GM18502 (cell line): ENCODE data around the gene TTC24.
"Not testable (repeated sequence)": the region's sequence is repeated elsewhere in the genome, so short reads cannot be mapped to it uniquely, and the experiment has no call there.

Source experiments
- ATAC-seq: cut with Tn5 transposase; IDR thresholded peaks from one replicate; pipeline ENCODE4 v1.9.1; 2021; ENCODE audit warnings: mild to moderate bottlenecking; ENCODE audit not compliant: unreplicated experiment, poor library complexity

Gene TTC24

GRCh38 chr1:156584813-156585212 is 5.3 kb downstream of the TTC24 start:
- ATAC-seq = no peak

- no peak for ATAC-seq
These were observed 6.8 kb downstream of the TTC24 start for GRCh38 chr1:156586323-156586722.

GRCh38 chr1:156586892-156587477 is 7.5 kb downstream of the TTC24 start:
- no peak for ATAC-seq

GRCh38 chr1:156587927-156588326 is 8.4 kb downstream of the TTC24 start:
- not testable (repeated sequence) for ATAC-seq

GRCh38 chr1:156589546-156589945 is 10.0 kb downstream of the TTC24 start:
- ATAC-seq = no peak

- ATAC-seq = no peak
These were observed 11.0 kb downstream of the TTC24 start for GRCh38 chr1:156590326-156591180.

GRCh38 chr1:156591181-156591431 is 11.6 kb downstream of the TTC24 start:
- ATAC-seq = peak; percentile 15

GRCh38 chr1:156591432-156592157 is 12.1 kb downstream of the TTC24 start, which contains the start of gene NAXE:
TSS of gene NAXE (plus strand) at chr1:156591776. CDS start at chr1:156591805, 29 bp downstream.
- ATAC-seq = peak; percentile 87

GRCh38 chr1:156592158-156592909 is 12.8 kb downstream of the TTC24 start:
- ATAC-seq = no peak

GRCh38 chr1:156592910-156593660 is 13.6 kb downstream of the TTC24 start:
- ATAC-seq = no peak

- ATAC-seq = no peak
These were observed 14.1 kb downstream of the TTC24 start for GRCh38 chr1:156593661-156593989.

- ATAC-seq = no peak
These were observed 14.7 kb downstream of the TTC24 start for GRCh38 chr1:156594190-156594589.

GRCh38 chr1:156595016-156595415 is 15.5 kb downstream of the TTC24 start:
- no peak for ATAC-seq

- no peak for ATAC-seq
These were observed 16.9 kb downstream of the TTC24 start for GRCh38 chr1:156596426-156596825.

GRCh38 chr1:156598125-156598524 is 18.6 kb downstream of the TTC24 start:
- ATAC-seq = no peak

GRCh38 chr1:156598731-156599432 is 19.4 kb downstream of the TTC24 start:
- no peak for ATAC-seq

- ATAC-seq = no peak
These were observed 20.3 kb downstream of the TTC24 start for GRCh38 chr1:156599811-156600210.

GRCh38 chr1:156600733-156601121 is 21.2 kb downstream of the TTC24 start:
- no peak for ATAC-seq

- ATAC-seq = peak; percentile 71
These were observed 21.8 kb downstream of the TTC24 start, which contains the start of gene GPATCH4 for GRCh38 chr1:156601122-156601830. TSS of gene GPATCH4 (minus strand) at chr1:156601479.
